SK-N-SH (cell line): ENCODE data around the gene BCAS3. TPM values are rescaled to one million over a fixed set of nuclear protein-coding genes. Genes with fewer than 3 reads are reported as not detected.

Experiments used
- CTCF ChIA-PET: fragments of 300-600, 350-600 bp; formaldehyde crosslinking; extraction: SDS; loops from one replicate; lab custom pipeline; 2021; lab: Yijun Ruan, JAX
- POLR2A ChIA-PET: fragments of 350-600 bp; sonication (Branson Sonifier 250); formaldehyde crosslinking; extraction: SDS; loops from one replicate; lab custom pipeline; 2020; ENCODE audit warnings: antibody characterized with exemption, inconsistent platforms; lab: Yijun Ruan, JAX
- DNase-seq: peaks from one replicate; pipeline ENCODE4 v3.0.0; 2012
- H2AFZ ChIP-seq: fragments of 200-600 bp; sonication (generic); 2 replicates; pipeline ENCODE4 v1.8.1; 2016; ENCODE audit warnings: antibody characterized with exemption, mild to moderate bottlenecking, low read depth
- H3F3A ChIP-seq: fragments of 200-600 bp; sonication (generic); replicated peaks from 2 replicates; pipeline ENCODE3; 2016; ENCODE audit warnings: antibody characterized with exemption, mild to moderate bottlenecking; ENCODE audit not compliant: insufficient read depth
- H3K27ac ChIP-seq, 2 experiments: fragments of 200-500 bp in 1 of 2; fragments of 200-600 bp in 1 of 2; sonication (Bioruptor generic) in 1 of 2; sonication (generic), shearing (Covaris generic) in 1 of 2; 2 replicates each; pipeline versions ENCODE4 v1.5.1 to v1.6.1; 2014 to 2016; ENCODE audit warnings: low read depth in 2 of 2, inconsistent platforms in 1 of 2, low read length in 1 of 2, mild to moderate bottlenecking in 1 of 2, mixed read lengths in 1 of 2
- H3K27me3 ChIP-seq: fragments of 200-600 bp; sonication (generic), shearing (Covaris generic); 2 replicates; pipeline ENCODE4 v1.6.1; 2016; ENCODE audit warnings: mixed run types; ENCODE audit not compliant: insufficient read depth
- H3K36me3 ChIP-seq, 2 experiments: fragments of 200-500 bp in 1 of 2; fragments of 200-600 bp in 1 of 2; sonication (Bioruptor generic) in 1 of 2; sonication (generic) in 1 of 2; replicated peaks in 1 of 2; 2 replicates each; pipeline versions ENCODE3 to v1.5.1; 2014 to 2016; ENCODE audit warnings: low read length in 1 of 2, mild to moderate bottlenecking in 1 of 2; ENCODE audit not compliant: insufficient read depth in 2 of 2, control insufficient read depth in 1 of 2
- H3K4me1 ChIP-seq, 2 experiments: fragments of 200-500 bp in 1 of 2; fragments of 200-600 bp in 1 of 2; sonication (Bioruptor generic) in 1 of 2; sonication (generic), shearing (Covaris generic) in 1 of 2; 2 replicates each; pipeline versions ENCODE4 v1.5.1 to v1.6.1; 2014 to 2016; ENCODE audit warnings: low read depth in 1 of 2, low read length in 1 of 2, mixed run types in 1 of 2; ENCODE audit not compliant: insufficient read depth in 2 of 2, control insufficient read depth in 1 of 2
- H3K4me2 ChIP-seq: fragments of 200-600 bp; sonication (generic), shearing (Covaris generic); 2 replicates; pipeline ENCODE4 v1.6.1; 2017; ENCODE audit warnings: mixed run types
- H3K4me3 ChIP-seq, 2 experiments: fragments of 200-500 bp in 1 of 2; fragments of 200-600 bp in 1 of 2; sonication (Bioruptor generic) in 1 of 2; sonication (generic), shearing (Covaris generic) in 1 of 2; 2 replicates each; pipeline versions ENCODE4 v1.5.1 to v1.8.1; 2014 to 2016; ENCODE audit warnings: low read depth in 2 of 2, inconsistent platforms in 1 of 2, low read length in 1 of 2, mild to moderate bottlenecking in 1 of 2, mixed read lengths in 1 of 2, moderate library complexity in 1 of 2
- H3K79me2 ChIP-seq: fragments of 200-600 bp; sonication (generic); 2 replicates; pipeline ENCODE4 v1.8.1; 2017; ENCODE audit warnings: mild to moderate bottlenecking; ENCODE audit not compliant: insufficient read depth
- H3K9ac ChIP-seq: fragments of 200-600 bp; sonication (generic); 2 replicates; pipeline ENCODE4 v1.6.1; 2017; ENCODE audit warnings: mixed run types
- H3K9me2 ChIP-seq: fragments of 200-600 bp; sonication (generic); 2 replicates; pipeline ENCODE4 v1.6.1; 2017; ENCODE audit warnings: mixed run types
- H3K9me3 ChIP-seq: fragments of 200-600 bp; sonication (generic); 2 replicates; pipeline ENCODE4 v1.6.1; 2017; ENCODE audit warnings: mixed run types, mild to moderate bottlenecking, moderate library complexity
- H4K20me1 ChIP-seq: fragments of 200-600 bp; sonication (generic); 2 replicates; pipeline ENCODE4 v1.6.1; 2017; ENCODE audit warnings: mild to moderate bottlenecking, mixed run types; ENCODE audit not compliant: insufficient read depth
- CTCF ChIP-seq: fragments of 200-600 bp; sonication (generic); IDR thresholded peaks from 2 replicates; pipeline ENCODE4 v1.6.1; 2017; ENCODE audit warnings: antibody characterized with exemption, mild to moderate bottlenecking, moderate library complexity
- ELF1 ChIP-seq: IDR thresholded peaks from 2 replicates; pipeline ENCODE4 v1.4.0; 2012
- FOXJ3 ChIP-seq: sonication (generic); formaldehyde crosslinking; IDR thresholded peaks from 2 replicates; pipeline ENCODE4 v1.5.1; 2020; ENCODE audit warnings: mild to moderate bottlenecking, missing genetic modification reagents
- GATA2 ChIP-seq: sonication (generic); formaldehyde crosslinking; IDR thresholded peaks from 2 replicates; pipeline ENCODE4 v1.5.0; 2020; ENCODE audit warnings: mild to moderate bottlenecking, missing genetic modification reagents
- IRF3 ChIP-seq: fragments of 150-350 bp; IDR thresholded peaks from 2 replicates; pipeline ENCODE4 v1.6.1; 2016; ENCODE audit warnings: mild to moderate bottlenecking, low read depth, low read length
- JUND ChIP-seq: IDR thresholded peaks from 2 replicates; pipeline ENCODE4 v1.4.0; 2012
- MAX ChIP-seq: IDR thresholded peaks from 2 replicates; pipeline ENCODE4 v1.4.0; 2012; ENCODE audit warnings: low read depth
- MEF2A ChIP-seq: IDR thresholded peaks from 2 replicates; pipeline ENCODE4 v1.4.0; 2012; ENCODE audit warnings: low read depth, borderline replicate concordance
- MXI1 ChIP-seq: IDR thresholded peaks from 2 replicates; pipeline ENCODE4 v1.6.1; 2012; ENCODE audit warnings: mild to moderate bottlenecking, low read depth, low read length, improper control_type of control experiment
- NFIC ChIP-seq: IDR thresholded peaks from 2 replicates; pipeline ENCODE4 v1.4.0; 2012; ENCODE audit warnings: borderline replicate concordance
- NRF1 ChIP-seq: IDR thresholded peaks from 2 replicates; pipeline ENCODE4 v1.6.1; 2012; ENCODE audit warnings: low read depth, mild to moderate bottlenecking, low read length
- RAD21 ChIP-seq: IDR thresholded peaks from 2 replicates; pipeline ENCODE4 v1.6.1; 2012; ENCODE audit warnings: mild to moderate bottlenecking, low read length
- RXRA ChIP-seq: IDR thresholded peaks from 2 replicates; pipeline ENCODE4 v1.4.0; 2012; ENCODE audit warnings: low read depth, mild to moderate bottlenecking, borderline replicate concordance
- USF1 ChIP-seq: IDR thresholded peaks from 2 replicates; pipeline ENCODE4 v1.4.0; 2012; ENCODE audit warnings: low read depth, borderline replicate concordance
- YY1 ChIP-seq: IDR thresholded peaks from 2 replicates; pipeline ENCODE4 v1.4.0; 2012; ENCODE audit warnings: low read depth, mild to moderate bottlenecking
- ZBTB33 ChIP-seq: IDR thresholded peaks from 2 replicates; pipeline ENCODE4 v1.4.0; 2012; ENCODE audit warnings: low read depth, borderline replicate concordance
- WGBS: methylation state at CpG from one replicate; pipeline ENCODE4 v1.1.6; 2017; ENCODE audit warnings: low lambda C conversion rate; 5-methylcytosine and 5-hydroxymethylcytosine counted together
- polyA plus RNA-seq, 3 experiments: library from polyadenylated mRNA; depleted of rRNA; stranded (reverse); fragments of >200 nt; gene quantifications; 2 replicates each; pipeline ENCODE4 v1.2.3, GENCODE V29; 2012

BCAS3 gene
- polyA plus RNA-seq, 1 of the 3 experiments (the other 2 are of a cell fraction): 5.9 TPM

- Histone ChIP-seq H3K4me2 (no peak overlapping the region), H3K79me2 (no peaks in the 10 kb centered on the region), H3K9me3 (no peaks in the 10 kb centered on the region), H3K9ac (no peak overlapping the region), H3F3A (no peaks in the 10 kb centered on the region), H3K4me1 (peaks cover 0 to 4% of the 10 kb centered on the region in 2 experiments; a peak in 1 of 4 replicates), H3K27me3 (no peaks in the 10 kb centered on the region), H3K9me2 (no peaks in the 10 kb centered on the region), H3K4me3 (no peak overlapping the region), H3K36me3 (no peaks in the 10 kb centered on the region), H2AFZ (no peak overlapping the region), H4K20me1 (no peaks in the 10 kb centered on the region), H3K27ac (no peak overlapping the region)
- TF ChIP-seq RAD21: no peak
- TF ChIP-seq RXRA: no peak
- no peak for TF ChIP-seq JUND
- TF ChIP-seq MEF2A: no peak
- TF ChIP-seq MAX: no peak
- no peak for TF ChIP-seq YY1
- TF ChIP-seq FOXJ3 (CRISPR knock-in tag): no peak
- no peak for TF ChIP-seq ELF1
- no peak for TF ChIP-seq NRF1
- TF ChIP-seq CTCF: no peak
- no peak for DNase-seq
- POLR2A ChIA-PET: no interaction called here
- CTCF ChIA-PET: interaction anchor here (0.6 to 1.5 kb wide), 7 partner anchors 9 to 112 kb away, joined by 3 to 5 read pairs (median 3); no protein-coding TSS in a partner anchor
- 94% methylated on average over 9 of the region's 9 CpGs for WGBS
These were observed 685.4 kb downstream of the BCAS3 start for GRCh38 chr17:61362852-61363600.

GRCh38 chr17:61363601-61364462, 686.2 kb downstream of the BCAS3 start:
- TF ChIP-seq IRF3 (no peak), NFIC (no peak), RAD21 (no peak), GATA2 (CRISPR knock-in tag) (no peak), MAX (no peak), MXI1 (no peak), ZBTB33 (no peak), ELF1 (no peak), USF1 (no peak)
- TF ChIP-seq, all 33 proteins: peak for 0
- DNase-seq: no peak
- H3K9me3 ChIP-seq: no peaks in the 10 kb centered on the region
- no peaks in the 10 kb centered on the region for H4K20me1 ChIP-seq
- H3K9ac ChIP-seq: no peak overlapping the region
- H3K4me1 ChIP-seq: peaks cover 0 to 4% of the 10 kb centered on the region in 2 experiments; a peak in 1 of 4 replicates
- no peaks in the 10 kb centered on the region for H3K9me2 ChIP-seq
- H3K79me2 ChIP-seq: no peaks in the 10 kb centered on the region
- H3K4me2 ChIP-seq: no peak overlapping the region
- H3F3A ChIP-seq: no peaks in the 10 kb centered on the region
- 92% methylated on average over 13 of the region's 13 CpGs for WGBS
- ChIA-PET POLR2A (no interaction called here), CTCF (interaction anchor here (0.9 to 1.7 kb wide), 7 partner anchors 9 to 363 kb away, joined by 3 to 5 read pairs (median 3); no protein-coding TSS in a partner anchor)
- H3K27me3 ChIP-seq: no peaks in the 10 kb centered on the region
- H3K36me3 ChIP-seq: no peaks in the 10 kb centered on the region
- H3K4me3 ChIP-seq: no peak overlapping the region
- H2AFZ ChIP-seq: no peak overlapping the region
- no peak overlapping the region for H3K27ac ChIP-seq
